Kidney (tissue), 14 donors: Measurements from ENCODE around the gene ALX3. TPM values are rescaled to one million over a fixed set of nuclear protein-coding genes. Genes with fewer than 3 reads are reported as not detected.
A peak's percentile ranks its signal among the peaks of the same experiment; 100 is the strongest.
"Not testable (repeated sequence)": the region's sequence is repeated elsewhere in the genome, so short reads cannot be mapped to it uniquely, and the experiment has no call there.

Experiments used
- DNase-seq, 5 donors: peaks; one replicate each; pipeline ENCODE4 v3.0.0-alpha.2; 2013 to 2020
- FAIRE-seq: peaks from 2 replicates; lab custom pipeline; 2012; peaks lifted over from hg19 to GRCh38; lab: Jason Lieb, UNC
- H3K27ac ChIP-seq, 2 donors: one replicate each; pipeline ENCODE4 v1.7.0; 2013; ENCODE audit warnings: low read depth in 2 of 2, low read length in 2 of 2, inconsistent platforms in 1 of 2
- H3K27me3 ChIP-seq: one replicate; pipeline ENCODE4 v1.7.1; 2013; ENCODE audit warnings: low read length, inconsistent platforms; ENCODE audit not compliant: control insufficient read depth, insufficient read depth
- H3K36me3 ChIP-seq, 3 donors: one replicate each; pipeline versions ENCODE4 v1.7.0 to v1.7.1; 2013; ENCODE audit warnings: low read length in 3 of 3, control low read depth in 1 of 3, inconsistent platforms in 1 of 3; ENCODE audit not compliant: insufficient read depth in 3 of 3, control insufficient read depth in 2 of 3
- H3K4me1 ChIP-seq, 3 donors: one replicate each; pipeline versions ENCODE4 v1.7.0 to v1.7.1; 2013; ENCODE audit warnings: low read length in 3 of 3, inconsistent platforms in 1 of 3, low read depth in 1 of 3; ENCODE audit not compliant: control insufficient read depth in 2 of 3, insufficient read depth in 2 of 3
- H3K4me3 ChIP-seq, 3 donors: one replicate each; pipeline versions ENCODE4 v1.7.0 to v1.8.1; 2013; ENCODE audit warnings: low read length in 3 of 3, control low read depth in 1 of 3, inconsistent platforms in 1 of 3
- H3K9ac ChIP-seq, 3 donors: one replicate each; pipeline versions ENCODE4 v1.7.0 to v1.7.1; 2013; ENCODE audit warnings: low read length in 3 of 3, control low read depth in 1 of 3, inconsistent platforms in 1 of 3
- H3K9me3 ChIP-seq, 3 donors: one replicate each; pipeline versions ENCODE4 v1.7.0 to v1.7.1; 2013; ENCODE audit warnings: low read length in 3 of 3, control low read depth in 1 of 3, inconsistent platforms in 1 of 3; ENCODE audit not compliant: control insufficient read depth in 2 of 3, insufficient read depth in 1 of 3
- CTCF ChIP-seq: IDR thresholded peaks from 3 replicates; pipeline ENCODE4 v1.5.1; 2012; ENCODE audit warnings: mild to moderate bottlenecking, moderate library complexity, borderline replicate concordance; ENCODE audit not compliant: insufficient read depth; ENCODE audit errors: extremely low read depth
- intact Hi-C: fragments of 100-400 bp; cut with DNase I; formaldehyde crosslinking; loops from one replicate; pipeline ENCODE4 v1.11.1; 2022
- polyA plus RNA-seq: library from polyadenylated mRNA; stranded (reverse); fragments of 350-450 nt; fragmentation: Illumina TruSeq; extraction: RNeasy Lipid Tissue Mini Kit (QIAGEN cat#74804); gene quantifications from one replicate; pipeline ENCODE4 v1.2.3, GENCODE V29; 2014; ENCODE audit warnings: low read depth, low replicate concordance; ENCODE audit not compliant: insufficient read depth
- total RNA-seq: library from RNA; stranded (reverse); fragmentation: NEBNext Ultra II Directional; extraction: Animal tissue kit (Norgen Biotek cat#: 25700); gene quantifications from one replicate; pipeline ENCODE4 v1.2.1, GENCODE V29; 2021
- donor health status: control.
- donor health status: control.
- donor health status: control.
- donor health status: control.
- donor health status: control.
- donor health status: DM: yes; HTN: yes; CAD: no.
- donor health status: Normal renal cell carcinoma (clear cell type).

Gene ALX3
- total and polyA plus RNA-seq, 2 donors from 2014 or later: not detected

- peaks cover 0 to 6% (median 6%) of the 10 kb centered on the region in 3 donors for H3K4me1 ChIP-seq
- intact Hi-C loops: no loop called here
- FAIRE-seq (no peak), DNase-seq (no peak)
- no peaks in the 10 kb centered on the region for H3K27me3 ChIP-seq
- no peaks in the 10 kb centered on the region for H3K9me3 ChIP-seq
- peak overlapping the region in 1 of 2 donors; percentile 35 for H3K27ac ChIP-seq
- H3K4me3 ChIP-seq: peak overlapping the region; percentile 61 to 74 (median 70)
- peaks cover 8 to 11% (median 10%) of the 10 kb centered on the region in 3 donors for H3K36me3 ChIP-seq
- peak overlapping the region in 2 of 3 donors; percentile 19 to 56 for H3K9ac ChIP-seq
- no peak for TF ChIP-seq CTCF
Measured at GRCh38 chr1:110034040-110034450, 36.4 kb downstream of the ALX3 start.

- TF ChIP-seq CTCF: no peak
- FAIRE-seq (no peak), DNase-seq (no peak)
- Histone ChIP-seq H3K9me3 (no peaks in the 10 kb centered on the region), H3K9ac (no peak overlapping the region), H3K4me3 (peak overlapping the region in 1 of 3 donors; percentile 70), H3K27ac (no peak overlapping the region), H3K4me1 (peaks cover 0 to 6% (median 6%) of the 10 kb centered on the region in 3 donors), H3K27me3 (no peaks in the 10 kb centered on the region), H3K36me3 (peaks cover 3 to 4% (median 4%) of the 10 kb centered on the region in 3 donors)
- intact Hi-C loops: no loop called here
Measured at GRCh38 chr1:110033421-110033820, 37.1 kb downstream of the ALX3 start.

- FAIRE-seq (no peak), DNase-seq (no peak)
- Histone ChIP-seq H3K9ac (no peak overlapping the region), H3K4me1 (peaks cover 0 to 6% (median 6%) of the 10 kb centered on the region in 3 donors), H3K27ac (no peak overlapping the region), H3K27me3 (no peaks in the 10 kb centered on the region), H3K9me3 (no peaks in the 10 kb centered on the region), H3K4me3 (no peak overlapping the region), H3K36me3 (no peaks in the 10 kb centered on the region)
- intact Hi-C loops: no loop called here
- no peak for TF ChIP-seq CTCF
Measured at GRCh38 chr1:110032327-110032726, 38.1 kb downstream of the ALX3 start.

DNA sequence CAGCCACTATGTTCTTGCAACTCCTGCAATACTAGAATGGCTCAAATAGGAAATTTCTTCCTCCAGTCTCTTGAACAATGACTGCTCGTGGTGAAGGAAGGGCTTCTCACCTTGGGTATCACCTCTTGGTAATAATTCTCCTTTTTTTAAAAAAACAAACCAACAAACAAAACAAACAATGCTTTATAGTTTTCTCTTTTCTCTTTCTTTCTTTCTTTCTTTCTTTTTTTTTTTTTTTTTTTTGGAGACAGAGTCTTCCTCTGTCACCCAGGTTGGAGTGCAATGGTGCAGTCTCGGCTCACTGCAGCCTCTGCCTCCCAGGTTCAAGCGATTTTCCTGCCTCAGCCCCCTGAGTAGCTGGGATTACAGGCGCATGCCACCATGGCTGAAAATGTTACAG is 39.8 kb downstream of the ALX3 start:
- not testable (repeated sequence) for H3K27ac ChIP-seq, FAIRE-seq

More for the DNA sequence above, 39.8 kb downstream of the ALX3 start:
- H3K9ac ChIP-seq, H3K4me1 ChIP-seq, H3K27me3 ChIP-seq, H3K9me3 ChIP-seq, intact Hi-C loops, DNase-seq, H3K36me3 ChIP-seq: not testable (repeated sequence)
- peak overlapping the region in 1 of 3 donors; percentile 10 for H3K4me3 ChIP-seq
